Measurements from ENCODE around the gene AQP11. TPM values are rescaled to one million over a fixed set of nuclear protein-coding genes. Genes with fewer than 3 reads are reported as not detected.

Gene AQP11
- total and polyA plus RNA-seq, 2 donors (not counting 3 experiments of a cell fraction or from before 2014, with no cell fraction given): 0.22 to 0.55 TPM

DNA sequence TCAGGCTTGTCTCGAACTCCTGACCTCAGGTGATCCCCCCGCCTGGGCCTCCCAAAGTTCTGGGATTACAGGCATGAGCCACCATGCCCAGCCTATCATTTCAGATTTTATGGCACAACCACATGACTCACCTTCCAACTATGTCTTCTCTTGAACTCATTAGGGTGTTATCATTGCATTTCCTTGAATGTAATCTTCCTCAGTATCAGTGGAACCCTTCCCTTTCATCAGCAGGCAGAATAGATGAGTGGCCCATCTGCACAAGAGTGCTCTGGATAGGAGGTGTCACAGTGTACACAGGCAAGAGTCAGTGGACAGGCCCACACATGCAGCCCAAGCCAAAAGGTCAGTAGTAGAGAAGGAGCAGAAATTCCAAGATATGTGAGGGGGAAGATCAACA is 29.1 kb upstream of the AQP11 start:
- no peak overlapping the region for H2AFZ ChIP-seq (ENCODE audit: low read depth, low read length)

DNA sequence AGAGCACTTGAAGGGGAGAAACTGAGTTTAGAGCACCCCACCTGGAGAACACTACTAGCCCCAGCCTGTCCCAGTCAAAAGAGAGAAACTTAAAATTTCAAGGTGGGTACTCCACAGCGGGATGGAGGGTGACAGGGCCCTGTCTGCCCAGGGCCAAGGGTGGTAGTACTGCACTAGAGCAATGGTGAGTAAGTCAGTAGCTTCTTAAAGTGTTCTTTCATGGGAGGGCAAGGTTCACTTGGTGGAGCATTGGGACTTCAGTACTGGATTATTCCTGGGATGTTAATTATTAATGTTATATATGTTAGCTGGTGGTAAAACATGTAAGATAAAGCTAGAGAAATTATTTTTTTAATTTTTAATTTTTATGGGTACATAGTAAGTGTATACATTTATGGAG is 28.5 kb upstream of the AQP11 start:
- no peak for FAIRE-seq
- POLR2A ChIA-PET: no interaction called here
- no peak for DNase-seq (ENCODE audit: low read depth, low spot score)
- Histone ChIP-seq H3K9me3 (replicated peaks; ENCODE audit: control insufficient read depth, insufficient read depth, low read length) (no peaks in the 10 kb centered on the region), H3K4me2 (ENCODE audit: insufficient read depth, low read length) (no peak overlapping the region), H3K4me3 (replicated peaks in 1 of 3; ENCODE audit: insufficient read depth in 1 of 3, low read depth in 1 of 3, low read length in 3 of 3) (no peak overlapping the region), H3K79me2 (ENCODE audit: control insufficient read depth, insufficient read depth, low read length) (no peaks in the 10 kb centered on the region), H3K9ac (replicated peaks; ENCODE audit: extremely low read depth, insufficient read depth, low read length) (no peak overlapping the region), H3K4me1 (ENCODE audit: control insufficient read depth, extremely low read depth, insufficient read depth, low read length) (peaks cover 3% of the 10 kb centered on the region), H4K20me1 (replicated peaks; ENCODE audit: control insufficient read depth, extremely low read depth, insufficient read depth, low read length) (no peaks in the 10 kb centered on the region), H2AFZ (ENCODE audit: low read depth, low read length) (no peak overlapping the region), H3K27ac (ENCODE audit: insufficient read depth, low read depth, low read length) (no peak overlapping the region), H3K9me1 (replicated peaks; ENCODE audit: control insufficient read depth, extremely low read depth, insufficient read depth, low read length) (no peaks in the 10 kb centered on the region), H3K36me3 (ENCODE audit: control insufficient read depth in 2 of 2, extremely low read depth in 1 of 2, insufficient read depth in 2 of 2, low read length in 2 of 2) (no peaks in the 10 kb centered on the region), H3K27me3 (ENCODE audit: control insufficient read depth in 2 of 2, insufficient read depth in 2 of 2, low read length in 2 of 2) (no peaks in the 10 kb centered on the region)
- intact Hi-C loops (cut with micrococcal nuclease): loop anchor here (5.0 kb wide), 1 partner anchor 429 kb away; no protein-coding TSS in a partner anchor
- no TSS peak for BruUV-seq (replicated peaks)
- CTCF ChIA-PET: interaction anchor here (3.3 kb wide), 1 partner anchor 13 kb away, joined by 20 read pairs; no protein-coding TSS in a partner anchor
- TF ChIP-seq, protein P1, sequence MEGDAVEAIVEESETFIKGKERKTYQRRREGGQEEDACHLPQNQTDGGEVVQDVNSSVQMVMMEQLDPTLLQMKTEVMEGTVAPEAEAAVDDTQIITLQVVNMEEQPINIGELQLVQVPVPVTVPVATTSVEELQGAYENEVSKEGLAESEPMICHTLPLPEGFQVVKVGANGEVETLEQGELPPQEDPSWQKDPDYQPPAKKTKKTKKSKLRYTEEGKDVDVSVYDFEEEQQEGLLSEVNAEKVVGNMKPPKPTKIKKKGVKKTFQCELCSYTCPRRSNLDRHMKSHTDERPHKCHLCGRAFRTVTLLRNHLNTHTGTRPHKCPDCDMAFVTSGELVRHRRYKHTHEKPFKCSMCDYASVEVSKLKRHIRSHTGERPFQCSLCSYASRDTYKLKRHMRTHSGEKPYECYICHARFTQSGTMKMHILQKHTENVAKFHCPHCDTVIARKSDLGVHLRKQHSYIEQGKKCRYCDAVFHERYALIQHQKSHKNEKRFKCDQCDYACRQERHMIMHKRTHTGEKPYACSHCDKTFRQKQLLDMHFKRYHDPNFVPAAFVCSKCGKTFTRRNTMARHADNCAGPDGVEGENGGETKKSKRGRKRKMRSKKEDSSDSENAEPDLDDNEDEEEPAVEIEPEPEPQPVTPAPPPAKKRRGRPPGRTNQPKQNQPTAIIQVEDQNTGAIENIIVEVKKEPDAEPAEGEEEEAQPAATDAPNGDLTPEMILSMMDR (IDR thresholded peaks at IDR 0.05; ENCODE audit: extremely low read depth in 1 of 2, insufficient read depth in 1 of 2, low read depth in 1 of 2, low read length in 2 of 2): no peak
- no peak for TF ChIP-seq MYC (IDR thresholded peaks at IDR 0.05; ENCODE audit: low read depth, low read length)
- TF ChIP-seq POLR2AphosphoS5 (IDR thresholded peaks at IDR 0.05; ENCODE audit: insufficient read depth, low read depth, low read length): no peak
- TF ChIP-seq GATA2 (IDR thresholded peaks at IDR 0.05; ENCODE audit: insufficient read depth, insufficient read length, low read depth, low read length): no peak
- TF ChIP-seq, protein P2, sequence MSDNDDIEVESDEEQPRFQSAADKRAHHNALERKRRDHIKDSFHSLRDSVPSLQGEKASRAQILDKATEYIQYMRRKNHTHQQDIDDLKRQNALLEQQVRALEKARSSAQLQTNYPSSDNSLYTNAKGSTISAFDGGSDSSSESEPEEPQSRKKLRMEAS (IDR thresholded peaks at IDR 0.05; ENCODE audit: insufficient read depth, insufficient read length): no peak
- no peak for TF ChIP-seq EZH2 (IDR thresholded peaks at IDR 0.05; ENCODE audit: borderline replicate concordance, low read depth, low read length, severe bottlenecking)
- TF ChIP-seq POLR2A (IDR thresholded peaks at IDR 0.05; ENCODE audit: low read depth, low read length): no peak
- no peak for TF ChIP-seq FOS (IDR thresholded peaks at IDR 0.05; ENCODE audit: borderline replicate concordance, insufficient read depth, low read length)
- TF ChIP-seq JUN (IDR thresholded peaks at IDR 0.05; ENCODE audit: borderline replicate concordance, insufficient read depth, insufficient read length, low read depth): no peak
- dilution Hi-C loops (cut with MboI; ENCODE audit: extremely low pct_ligation_motif_present, low sequenced_read_pairs): no loop called here

More for the DNA sequence above, 29.1 kb upstream of the AQP11 start:
- Histone ChIP-seq H3K27me3 (ENCODE audit: control insufficient read depth in 2 of 2, insufficient read depth in 2 of 2, low read length in 2 of 2) (no peaks in the 10 kb centered on the region), H3K79me2 (ENCODE audit: control insufficient read depth, insufficient read depth, low read length) (no peaks in the 10 kb centered on the region), H3K36me3 (ENCODE audit: control insufficient read depth in 2 of 2, extremely low read depth in 1 of 2, insufficient read depth in 2 of 2, low read length in 2 of 2) (no peaks in the 10 kb centered on the region), H3K4me2 (ENCODE audit: insufficient read depth, low read length) (no peak overlapping the region), H3K4me1 (ENCODE audit: control insufficient read depth, extremely low read depth, insufficient read depth, low read length) (peaks cover 3% of the 10 kb centered on the region), H3K9ac (replicated peaks; ENCODE audit: extremely low read depth, insufficient read depth, low read length) (no peak overlapping the region), H3K9me1 (replicated peaks; ENCODE audit: control insufficient read depth, extremely low read depth, insufficient read depth, low read length) (no peaks in the 10 kb centered on the region), H3K27ac (ENCODE audit: insufficient read depth, low read depth, low read length) (no peak overlapping the region), H4K20me1 (replicated peaks; ENCODE audit: control insufficient read depth, extremely low read depth, insufficient read depth, low read length) (no peaks in the 10 kb centered on the region), H3K4me3 (replicated peaks in 1 of 3; ENCODE audit: insufficient read depth in 1 of 3, low read depth in 1 of 3, low read length in 3 of 3) (no peak overlapping the region), H3K9me3 (replicated peaks; ENCODE audit: control insufficient read depth, insufficient read depth, low read length) (no peaks in the 10 kb centered on the region)
- intact Hi-C loops (cut with micrococcal nuclease) (loop anchor here (5.0 kb wide), 1 partner anchor 428 kb away; no protein-coding TSS in a partner anchor), dilution Hi-C loops (cut with MboI; ENCODE audit: extremely low pct_ligation_motif_present, low sequenced_read_pairs) (no loop called here)
- DNase-seq (ENCODE audit: low read depth, low spot score) (no peak), FAIRE-seq (no peak)
- BruUV-seq (replicated peaks): no TSS peak
- POLR2A ChIA-PET: no interaction called here
- no peak for TF ChIP-seq MYC (IDR thresholded peaks at IDR 0.05; ENCODE audit: low read depth, low read length)
- TF ChIP-seq EZH2 (IDR thresholded peaks at IDR 0.05; ENCODE audit: borderline replicate concordance, low read depth, low read length, severe bottlenecking): no peak
- peak; percentile 7 for TF ChIP-seq FOS (IDR thresholded peaks at IDR 0.05; ENCODE audit: borderline replicate concordance, insufficient read depth, low read length)
- TF ChIP-seq, protein P1 (IDR thresholded peaks at IDR 0.05; ENCODE audit: extremely low read depth in 1 of 2, insufficient read depth in 1 of 2, low read depth in 1 of 2, low read length in 2 of 2): no peak
- TF ChIP-seq GATA2 (IDR thresholded peaks at IDR 0.05; ENCODE audit: insufficient read depth, insufficient read length, low read depth, low read length): no peak
- CTCF ChIA-PET: interaction anchor here (1.1 to 3.3 kb wide), 2 partner anchors 12 to 433 kb away, joined by 3 to 20 read pairs; no protein-coding TSS in a partner anchor

Data from endothelial cell of umbilical vein (primary cell).